ENCODE measurements around the gene MAPRE3.

The MAPRE3 gene

GRCh38 chr2:27038631-27039339 lies 68.3 kb downstream of the MAPRE3 start:
- no peaks in the 10 kb centered on the region for H3K27me3 ChIP-seq (ENCODE audit: control insufficient read depth in 1 of 2, insufficient read depth in 1 of 2, low read length in 2 of 2)
- no peaks in the 10 kb centered on the region for H3K9me3 ChIP-seq (ENCODE audit: control insufficient read depth, low read length)
- no peak overlapping the region for H3K27ac ChIP-seq (ENCODE audit: low read length, poor library complexity, severe bottlenecking)
- H2AFZ ChIP-seq (ENCODE audit: low read depth, low read length): no peak overlapping the region
- no peak overlapping the region for H3K4me2 ChIP-seq (ENCODE audit: low read length, poor library complexity, severe bottlenecking)
- no peak for DNase-seq
- no peak overlapping the region for H2BK12ac ChIP-seq (ENCODE audit: low read length in 2 of 2)
- no peak overlapping the region for H2BK5ac ChIP-seq (ENCODE audit: low read depth, low read length, poor library complexity, severe bottlenecking)
- no peak overlapping the region for H3K9ac ChIP-seq (ENCODE audit: low read length)
- no peak overlapping the region for H3K18ac ChIP-seq (ENCODE audit: low read depth in 1 of 2, low read length in 2 of 2)
- H2BK15ac ChIP-seq (ENCODE audit: low read depth, poor library complexity, severe bottlenecking): no peak overlapping the region
- H3K4me1 ChIP-seq (ENCODE audit: control insufficient read depth, insufficient read depth, low read depth, low read length): peaks cover 20% of the 10 kb centered on the region
- H3K4ac ChIP-seq (ENCODE audit: low read depth in 1 of 2, low read length in 2 of 2): no peak overlapping the region
- no peak overlapping the region for H3K4me3 ChIP-seq (ENCODE audit: insufficient read depth in 1 of 2, low read depth in 1 of 2, low read length in 2 of 2)
- no peak overlapping the region for H2AK5ac ChIP-seq (ENCODE audit: low read length, severe bottlenecking)
- H4K91ac ChIP-seq (ENCODE audit: low read length): no peak overlapping the region
- H3K79me1 ChIP-seq (replicated peaks; ENCODE audit: low read length, poor library complexity, severe bottlenecking): peaks cover 47% of the 10 kb centered on the region
- no peak overlapping the region for H2BK120ac ChIP-seq (ENCODE audit: low read depth, low read length)
- H4K8ac ChIP-seq (ENCODE audit: low read length): no peak overlapping the region
- no peak overlapping the region for H3K23ac ChIP-seq (ENCODE audit: low read length in 2 of 2)
- H3K36me3 ChIP-seq (ENCODE audit: control insufficient read depth in 1 of 2, insufficient read depth in 2 of 2, low read depth in 1 of 2, low read length in 2 of 2): peaks cover 76 to 83% of the 10 kb centered on the region in 2 experiments
- WGBS: 94% methylated on average over 17 of the region's 17 CpGs
- H3K14ac ChIP-seq (ENCODE audit: low read length in 2 of 2): no peak overlapping the region

- 93% methylated on average over 6 of the region's 6 CpGs for WGBS
- no peak overlapping the region for H3K4me3 ChIP-seq (ENCODE audit: insufficient read depth in 1 of 2, low read depth in 1 of 2, low read length in 2 of 2)
- peaks cover 16% of the 10 kb centered on the region for H3K4me1 ChIP-seq (ENCODE audit: control insufficient read depth, insufficient read depth, low read depth, low read length)
Observed at GRCh38 chr2:27039426-27039825, 69.0 kb downstream of the MAPRE3 start.

GRCh38 chr2:27039871-27040270 lies 69.4 kb downstream of the MAPRE3 start:
- Histone ChIP-seq H3K36me3 (ENCODE audit: control insufficient read depth in 1 of 2, insufficient read depth in 2 of 2, low read depth in 1 of 2, low read length in 2 of 2) (peaks cover 75 to 81% of the 10 kb centered on the region in 2 experiments), H2BK15ac (ENCODE audit: low read depth, poor library complexity, severe bottlenecking) (no peak overlapping the region), H3K79me1 (replicated peaks; ENCODE audit: low read length, poor library complexity, severe bottlenecking) (peaks cover 47% of the 10 kb centered on the region), H2BK120ac (ENCODE audit: low read depth, low read length) (no peak overlapping the region), H2AK5ac (ENCODE audit: low read length, severe bottlenecking) (no peak overlapping the region), H3K4me1 (ENCODE audit: control insufficient read depth, insufficient read depth, low read depth, low read length) (peaks cover 16% of the 10 kb centered on the region), H4K8ac (ENCODE audit: low read length) (no peak overlapping the region), H3K27me3 (ENCODE audit: control insufficient read depth in 1 of 2, insufficient read depth in 1 of 2, low read length in 2 of 2) (no peaks in the 10 kb centered on the region), H2BK5ac (ENCODE audit: low read depth, low read length, poor library complexity, severe bottlenecking) (no peak overlapping the region), H2AFZ (ENCODE audit: low read depth, low read length) (no peak overlapping the region), H2BK12ac (ENCODE audit: low read length in 2 of 2) (no peak overlapping the region), H3K9me3 (ENCODE audit: control insufficient read depth, low read length) (no peaks in the 10 kb centered on the region), H3K18ac (ENCODE audit: low read depth in 1 of 2, low read length in 2 of 2) (no peak overlapping the region), H3K23ac (ENCODE audit: low read length in 2 of 2) (no peak overlapping the region), H3K9ac (ENCODE audit: low read length) (no peak overlapping the region), H3K27ac (ENCODE audit: low read length, poor library complexity, severe bottlenecking) (no peak overlapping the region), H3K4ac (ENCODE audit: low read depth in 1 of 2, low read length in 2 of 2) (no peak overlapping the region), H4K91ac (ENCODE audit: low read length) (no peak overlapping the region), H3K4me3 (ENCODE audit: insufficient read depth in 1 of 2, low read depth in 1 of 2, low read length in 2 of 2) (no peak overlapping the region), H3K14ac (ENCODE audit: low read length in 2 of 2) (no peak overlapping the region), H3K4me2 (ENCODE audit: low read length, poor library complexity, severe bottlenecking) (no peak overlapping the region)
- no peak for DNase-seq
- 95% methylated on average over 7 of the region's 7 CpGs for WGBS

More at GRCh38 chr2:27039426-27039825, 69.0 kb downstream of the MAPRE3 start:
- Histone ChIP-seq H4K8ac (ENCODE audit: low read length) (no peak overlapping the region), H3K18ac (ENCODE audit: low read depth in 1 of 2, low read length in 2 of 2) (no peak overlapping the region), H3K79me1 (replicated peaks; ENCODE audit: low read length, poor library complexity, severe bottlenecking) (peaks cover 47% of the 10 kb centered on the region), H2AFZ (ENCODE audit: low read depth, low read length) (no peak overlapping the region), H2AK5ac (ENCODE audit: low read length, severe bottlenecking) (no peak overlapping the region), H3K4me2 (ENCODE audit: low read length, poor library complexity, severe bottlenecking) (no peak overlapping the region), H4K91ac (ENCODE audit: low read length) (no peak overlapping the region), H2BK12ac (ENCODE audit: low read length in 2 of 2) (no peak overlapping the region), H3K36me3 (ENCODE audit: control insufficient read depth in 1 of 2, insufficient read depth in 2 of 2, low read depth in 1 of 2, low read length in 2 of 2) (peaks cover 76 to 83% of the 10 kb centered on the region in 2 experiments), H2BK15ac (ENCODE audit: low read depth, poor library complexity, severe bottlenecking) (no peak overlapping the region), H3K4ac (ENCODE audit: low read depth in 1 of 2, low read length in 2 of 2) (no peak overlapping the region), H3K27ac (ENCODE audit: low read length, poor library complexity, severe bottlenecking) (no peak overlapping the region), H3K9me3 (ENCODE audit: control insufficient read depth, low read length) (no peaks in the 10 kb centered on the region), H3K23ac (ENCODE audit: low read length in 2 of 2) (no peak overlapping the region), H3K27me3 (ENCODE audit: control insufficient read depth in 1 of 2, insufficient read depth in 1 of 2, low read length in 2 of 2) (no peaks in the 10 kb centered on the region), H3K9ac (ENCODE audit: low read length) (no peak overlapping the region), H3K14ac (ENCODE audit: low read length in 2 of 2) (no peak overlapping the region), H2BK5ac (ENCODE audit: low read depth, low read length, poor library complexity, severe bottlenecking) (no peak overlapping the region), H2BK120ac (ENCODE audit: low read depth, low read length) (no peak overlapping the region)
- no peak for DNase-seq

GRCh38 chr2:27040282-27040681 lies 69.8 kb downstream of the MAPRE3 start:
- no peak overlapping the region for H3K9ac ChIP-seq (ENCODE audit: low read length)
- no peak overlapping the region for H2BK120ac ChIP-seq (ENCODE audit: low read depth, low read length)
- H4K8ac ChIP-seq (ENCODE audit: low read length): no peak overlapping the region
- no peak overlapping the region for H3K4me2 ChIP-seq (ENCODE audit: low read length, poor library complexity, severe bottlenecking)
- H3K36me3 ChIP-seq (ENCODE audit: control insufficient read depth in 1 of 2, insufficient read depth in 2 of 2, low read depth in 1 of 2, low read length in 2 of 2): peaks cover 71 to 77% of the 10 kb centered on the region in 2 experiments
- peaks cover 15% of the 10 kb centered on the region for H3K4me1 ChIP-seq (ENCODE audit: control insufficient read depth, insufficient read depth, low read depth, low read length)
- no peak for DNase-seq
- H3K79me1 ChIP-seq (replicated peaks; ENCODE audit: low read length, poor library complexity, severe bottlenecking): peaks cover 43% of the 10 kb centered on the region
- H3K4me3 ChIP-seq (ENCODE audit: insufficient read depth in 1 of 2, low read depth in 1 of 2, low read length in 2 of 2): no peak overlapping the region
- over 99% methylated on average over 8 of the region's 8 CpGs for WGBS
- no peak overlapping the region for H2BK5ac ChIP-seq (ENCODE audit: low read depth, low read length, poor library complexity, severe bottlenecking)
- no peak overlapping the region for H2BK15ac ChIP-seq (ENCODE audit: low read depth, poor library complexity, severe bottlenecking)
- H4K91ac ChIP-seq (ENCODE audit: low read length): no peak overlapping the region
- H3K14ac ChIP-seq (ENCODE audit: low read length in 2 of 2): no peak overlapping the region
- H3K23ac ChIP-seq (ENCODE audit: low read length in 2 of 2): no peak overlapping the region
- no peaks in the 10 kb centered on the region for H3K9me3 ChIP-seq (ENCODE audit: control insufficient read depth, low read length)
- H3K4ac ChIP-seq (ENCODE audit: low read depth in 1 of 2, low read length in 2 of 2): no peak overlapping the region
- no peaks in the 10 kb centered on the region for H3K27me3 ChIP-seq (ENCODE audit: control insufficient read depth in 1 of 2, insufficient read depth in 1 of 2, low read length in 2 of 2)
- no peak overlapping the region for H3K27ac ChIP-seq (ENCODE audit: low read length, poor library complexity, severe bottlenecking)
- no peak overlapping the region for H2BK12ac ChIP-seq (ENCODE audit: low read length in 2 of 2)
- no peak overlapping the region for H3K18ac ChIP-seq (ENCODE audit: low read depth in 1 of 2, low read length in 2 of 2)
- H2AK5ac ChIP-seq (ENCODE audit: low read length, severe bottlenecking): no peak overlapping the region
- no peak overlapping the region for H2AFZ ChIP-seq (ENCODE audit: low read depth, low read length)

Measured in mesenchymal stem cell (in vitro differentiated cells and primary cell).